Heart left ventricle (tissue), 16 donors: ENCODE results near the gene SMIM5. TPM values are rescaled to one million over a fixed set of nuclear protein-coding genes. Genes with fewer than 3 reads are reported as not detected.
"Not testable (repeated sequence)": the region's sequence is repeated elsewhere in the genome, so short reads cannot be mapped to it uniquely, and the experiment has no call there.

Experiments used
- ATAC-seq, 4 donors: fragments of 200-7000 bp; cut with Tn5 transposase; one replicate each; pipeline ENCODE4 v1.9.1; 2020 to 2022; ENCODE audit warnings: moderate library complexity in 4 of 4, mild to moderate bottlenecking in 3 of 4, moderate number of reproducible peaks in 1 of 4
- DNase-seq, 5 donors: peaks; one replicate each; pipeline ENCODE4 v3.0.0-alpha.2; 2020
- H3K27ac ChIP-seq, 12 donors: fragments of 200-600 bp; sonication (generic) in 4 of 12; one replicate each; pipeline versions ENCODE4 v1.5.0 to v1.8.0; 2016 to 2022; ENCODE audit warnings: mild to moderate bottlenecking in 2 of 12
- H3K27me3 ChIP-seq, 9 donors: fragments of 200-600 bp; sonication (generic) in 2 of 9; one replicate each; pipeline versions ENCODE4 v1.5.1 to v1.8.0; 2016 to 2022; ENCODE audit warnings: mild to moderate bottlenecking in 3 of 9
- H3K36me3 ChIP-seq, 9 donors: fragments of 200-600 bp; sonication (generic) in 2 of 9; one replicate each; pipeline versions ENCODE4 v1.5.0 to v1.8.0; 2018 to 2022; ENCODE audit warnings: mild to moderate bottlenecking in 2 of 9
- H3K4me1 ChIP-seq, 12 donors: fragments of 200-600 bp; sonication (generic) in 4 of 12; one replicate each; pipeline versions ENCODE4 v1.5.0 to v1.8.0; 2016 to 2022; ENCODE audit warnings: mild to moderate bottlenecking in 3 of 12
- H3K4me3 ChIP-seq, 12 donors: fragments of 200-600 bp; sonication (generic) in 4 of 12; one replicate each; pipeline versions ENCODE4 v1.5.0 to v1.8.0; 2017 to 2022; ENCODE audit warnings: mild to moderate bottlenecking in 9 of 12, moderate library complexity in 4 of 12
- H3K9me3 ChIP-seq, 12 donors: fragments of 200-600 bp; sonication (generic) in 4 of 12; one replicate each; pipeline versions ENCODE4 v1.5.0 to v1.8.0; 2016 to 2022; ENCODE audit warnings: mild to moderate bottlenecking in 1 of 12
- POLR2A ChIP-seq, 2 donors: fragments of 450-650 bp; IDR thresholded peaks; one replicate each; pipeline ENCODE4 v1.6.1; 2017; ENCODE audit warnings: antibody characterized with exemption in 2 of 2, mild to moderate bottlenecking in 2 of 2, moderate library complexity in 2 of 2
- WGBS, 4 donors: extraction: QIAGEN DNeasy Blood & Tissue Kit in 2 of 4; methylation state at CpG; one replicate each; pipeline versions ENCODE4 v1.1.5 to v1.1.7; 2013 to 2018; 5-methylcytosine and 5-hydroxymethylcytosine counted together
- intact Hi-C, 10 donors: fragments of 100-400 bp; cut with DNase I; formaldehyde crosslinking; loops; one replicate each; pipeline versions ENCODE4 v1.11.1 to v1.14.2; 2022
- polyA plus RNA-seq, 2 donors: library from polyadenylated mRNA; stranded (reverse); fragments of 200-250 nt; gene quantifications; one replicate each; pipeline ENCODE4 v1.2.3, GENCODE V29; 2013
- total RNA-seq, 9 donors: library from RNA; depleted of rRNA in 2 of 9; stranded (reverse); fragments of >200 nt in 2 of 9; fragmentation: NEBNext Ultra II Directional in 3 of 9; extraction: Animal tissue kit (Norgen Biotek cat#: 25700) in 3 of 9; gene quantifications; one replicate each; pipeline versions ENCODE4 v1.1.0 to v1.2.4, GENCODE V29; 2016 to 2023
- TF ChIP-seq, protein P1 (sequence below), 12 donors: fragments of 200-600 bp; sonication (generic) in 4 of 12; IDR thresholded peaks; one replicate each; pipeline versions ENCODE4 v1.5.0 to v1.8.0; 2018 to 2022; ENCODE audit warnings: antibody characterized with exemption in 12 of 12, mild to moderate bottlenecking in 5 of 12
- donor health status: ischemic (EF 13 %, LVEDD 7.1; RV severe dilation, severe dysfunction).
- donor health status: healthy with polysubstance abuse.
- donor health status: DM: no; HTN: yes; CAD: no.
- donor health status: DM: no; HTN: no; CAD: no.
- donor health status: ischemic (EF 25% LVEDD 6.9; RV normal size, moderate dysfunction).
- donor health status: ischemic (EF 25% LVEDD 5.7; RV mildly dilated, moderate dysfunction).
- donor health status: healthy.
- donor health status: DM: yes; HTN: yes; CAD: no.
- donor health status: ischemic (EF 35%, LVEDD 5.7; RV mildly dilated, moderate dysfunction).
- donor health status: nonischemic (EF 11% LVEDD 7.7; RV severe dilation, severe dysfunction).
- donor health status: DM: yes; HTN: yes; CAD: no.
- donor health status: PGD.
- donor health status: ischemic (EF 29% LVEDD 5.4; RV normal size, mild dysfunction).
- donor health status: nonischemic (EF 23%, LVEDD 6.1; RV moderate dilation, normal function).

Gene SMIM5
- total and polyA plus RNA-seq, 11 donors, result 1.8 to 18.2 (median 6.8) TPM

DNA sequence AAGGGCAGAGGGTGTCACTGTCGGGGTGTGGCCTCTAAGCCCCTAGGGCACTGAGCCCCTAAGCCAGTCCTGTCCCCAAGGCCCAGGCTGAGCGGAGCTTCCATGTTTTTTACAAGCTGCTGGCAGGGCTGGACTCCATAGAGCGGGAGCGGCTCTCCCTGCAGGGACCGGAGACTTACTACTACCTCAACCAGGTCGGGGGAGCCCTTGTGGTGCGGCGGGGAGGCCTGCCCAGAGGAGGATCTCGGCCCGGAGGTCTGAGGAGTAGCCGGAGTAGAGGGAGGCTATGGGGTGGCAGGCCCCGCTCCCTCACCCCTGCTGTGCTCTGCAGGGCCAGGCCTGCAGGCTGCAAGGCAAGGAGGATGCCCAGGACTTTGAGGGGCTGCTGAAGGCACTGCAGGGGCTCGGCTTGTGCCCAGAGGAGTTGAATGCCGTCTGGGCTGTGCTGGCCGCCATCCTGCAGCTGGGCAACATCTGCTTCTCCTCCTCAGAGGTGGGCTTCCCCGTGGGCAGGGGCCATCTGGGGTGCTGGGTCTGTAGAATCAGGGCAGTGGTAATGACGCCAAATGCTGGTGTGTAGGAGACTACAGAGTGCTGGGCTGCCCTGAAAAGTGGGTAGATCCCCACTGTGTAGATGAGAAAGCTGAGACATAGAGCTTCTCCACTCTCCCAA, 40.8 kb upstream of the SMIM5 start:
- H3K4me3 ChIP-seq, result no peak overlapping the region
- no peak for ATAC-seq
- TF ChIP-seq, protein P1, sequence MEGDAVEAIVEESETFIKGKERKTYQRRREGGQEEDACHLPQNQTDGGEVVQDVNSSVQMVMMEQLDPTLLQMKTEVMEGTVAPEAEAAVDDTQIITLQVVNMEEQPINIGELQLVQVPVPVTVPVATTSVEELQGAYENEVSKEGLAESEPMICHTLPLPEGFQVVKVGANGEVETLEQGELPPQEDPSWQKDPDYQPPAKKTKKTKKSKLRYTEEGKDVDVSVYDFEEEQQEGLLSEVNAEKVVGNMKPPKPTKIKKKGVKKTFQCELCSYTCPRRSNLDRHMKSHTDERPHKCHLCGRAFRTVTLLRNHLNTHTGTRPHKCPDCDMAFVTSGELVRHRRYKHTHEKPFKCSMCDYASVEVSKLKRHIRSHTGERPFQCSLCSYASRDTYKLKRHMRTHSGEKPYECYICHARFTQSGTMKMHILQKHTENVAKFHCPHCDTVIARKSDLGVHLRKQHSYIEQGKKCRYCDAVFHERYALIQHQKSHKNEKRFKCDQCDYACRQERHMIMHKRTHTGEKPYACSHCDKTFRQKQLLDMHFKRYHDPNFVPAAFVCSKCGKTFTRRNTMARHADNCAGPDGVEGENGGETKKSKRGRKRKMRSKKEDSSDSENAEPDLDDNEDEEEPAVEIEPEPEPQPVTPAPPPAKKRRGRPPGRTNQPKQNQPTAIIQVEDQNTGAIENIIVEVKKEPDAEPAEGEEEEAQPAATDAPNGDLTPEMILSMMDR (IDR thresholded peaks at IDR 0.05), result no peak
- no peak for TF ChIP-seq POLR2A (IDR thresholded peaks at IDR 0.05)
- 87 to 96% (median 95%) methylated on average over 14 to 17 of the region's 17 CpGs for WGBS, 4 donors
- no peak overlapping the region for H3K27ac ChIP-seq
- intact Hi-C loops, result loop anchor here in 1 of 10 donors (10.0 kb wide), 1 partner anchor 168 kb away; no protein-coding TSS in a partner anchor
- peak in 1 of 5 donors; percentile 19 for DNase-seq
- peaks cover 0 to 4% (median 0%) of the 10 kb centered on the region in 9 donors for H3K36me3 ChIP-seq
- H3K27me3 ChIP-seq, result no peaks in the 10 kb centered on the region
- H3K9me3 ChIP-seq, result no peaks in the 10 kb centered on the region
- peaks cover 0 to 25% (median 9%) of the 10 kb centered on the region in 12 donors for H3K4me1 ChIP-seq

DNA sequence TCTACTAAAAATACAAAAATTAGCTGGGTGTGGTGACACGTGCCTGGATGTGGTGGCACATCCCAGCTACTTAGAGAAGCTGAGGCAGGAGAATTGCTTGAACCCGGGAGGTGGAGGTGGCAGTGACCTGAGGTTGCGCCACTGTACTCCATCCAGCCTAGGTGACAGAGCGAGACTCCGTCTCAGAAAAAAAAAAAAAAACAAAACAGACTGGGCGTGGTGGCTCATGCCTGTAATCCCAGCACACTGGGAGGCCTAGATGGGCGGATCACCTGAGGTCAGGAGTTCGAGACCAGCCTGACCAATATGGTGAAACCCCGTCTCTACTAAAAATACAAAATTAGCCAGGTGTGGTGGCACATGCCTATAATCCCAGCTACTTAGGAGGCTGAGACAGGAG, 39.8 kb upstream of the SMIM5 start:
- H3K9me3 ChIP-seq, H3K36me3 ChIP-seq, DNase-seq, H3K4me3 ChIP-seq, ATAC-seq, H3K27ac ChIP-seq, H3K27me3 ChIP-seq: not testable (repeated sequence)
- H3K4me1 ChIP-seq, result peaks cover 0 to 17% (median 6%) of the 10 kb centered on the region in 12 donors
- 92 to 95% (median 93%) methylated on average over 9 of the region's 9 CpGs for WGBS, 4 donors
- intact Hi-C loops, result loop anchor here in 1 of 10 donors (10.0 kb wide), 1 partner anchor 169 kb away; no protein-coding TSS in a partner anchor

DNA sequence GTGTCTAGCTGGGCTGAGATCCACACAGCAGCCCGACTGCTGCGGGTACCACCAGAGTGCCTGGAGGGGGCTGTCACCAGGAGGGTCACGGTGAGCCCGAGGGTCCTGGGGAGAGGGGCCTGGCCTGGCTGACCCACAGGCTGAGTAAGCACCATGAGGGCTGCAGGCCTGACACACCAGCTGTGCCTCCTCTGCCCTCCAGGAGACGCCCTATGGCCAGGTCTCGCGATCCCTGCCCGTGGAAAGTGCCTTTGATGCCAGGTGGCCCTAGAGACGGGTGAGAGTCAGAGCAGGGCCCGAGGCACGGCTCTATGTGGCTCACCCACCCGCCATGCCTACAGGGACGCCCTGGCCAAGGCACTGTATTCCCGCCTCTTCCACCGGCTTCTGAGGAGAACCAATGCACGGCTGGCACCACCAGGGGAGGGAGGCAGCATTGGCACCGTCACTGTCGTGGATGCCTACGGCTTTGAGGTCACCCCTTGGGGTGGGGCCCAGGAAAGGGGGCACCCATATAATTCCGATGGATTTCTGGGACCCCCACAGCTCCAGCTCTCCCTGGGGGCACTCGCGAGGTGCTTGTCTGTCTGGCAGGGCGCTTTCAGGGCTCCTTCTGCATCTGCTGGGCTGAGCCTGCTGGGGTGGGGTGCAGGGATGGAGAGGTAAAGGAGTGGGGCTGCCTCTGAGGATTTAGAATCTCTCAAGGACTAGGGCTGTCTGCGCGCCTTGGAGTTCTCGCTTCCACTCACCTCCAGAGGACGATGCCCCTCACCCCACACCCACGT, 38.5 kb upstream of the SMIM5 start:
- Histone ChIP-seq H3K27ac (no peak overlapping the region), H3K9me3 (no peaks in the 10 kb centered on the region), H3K27me3 (no peaks in the 10 kb centered on the region), H3K36me3 (peaks cover 0 to 4% (median 0%) of the 10 kb centered on the region in 9 donors), H3K4me1 (peaks cover 0 to 9% (median 3%) of the 10 kb centered on the region in 12 donors), H3K4me3 (no peak overlapping the region)
- TF ChIP-seq POLR2A (IDR thresholded peaks at IDR 0.05), result no peak
- TF ChIP-seq, protein P1 (IDR thresholded peaks at IDR 0.05), result no peak
- WGBS, 4 donors, result 77 to 87% (median 83%) methylated on average over 13 to 28 of the region's 28 CpGs
- ATAC-seq, result no peak
- intact Hi-C loops, result loop anchor here in 1 of 10 donors (10.0 kb wide), 1 partner anchor 170 kb away; no protein-coding TSS in a partner anchor
- peak in 1 of 5 donors; percentile 15 for DNase-seq

DNA sequence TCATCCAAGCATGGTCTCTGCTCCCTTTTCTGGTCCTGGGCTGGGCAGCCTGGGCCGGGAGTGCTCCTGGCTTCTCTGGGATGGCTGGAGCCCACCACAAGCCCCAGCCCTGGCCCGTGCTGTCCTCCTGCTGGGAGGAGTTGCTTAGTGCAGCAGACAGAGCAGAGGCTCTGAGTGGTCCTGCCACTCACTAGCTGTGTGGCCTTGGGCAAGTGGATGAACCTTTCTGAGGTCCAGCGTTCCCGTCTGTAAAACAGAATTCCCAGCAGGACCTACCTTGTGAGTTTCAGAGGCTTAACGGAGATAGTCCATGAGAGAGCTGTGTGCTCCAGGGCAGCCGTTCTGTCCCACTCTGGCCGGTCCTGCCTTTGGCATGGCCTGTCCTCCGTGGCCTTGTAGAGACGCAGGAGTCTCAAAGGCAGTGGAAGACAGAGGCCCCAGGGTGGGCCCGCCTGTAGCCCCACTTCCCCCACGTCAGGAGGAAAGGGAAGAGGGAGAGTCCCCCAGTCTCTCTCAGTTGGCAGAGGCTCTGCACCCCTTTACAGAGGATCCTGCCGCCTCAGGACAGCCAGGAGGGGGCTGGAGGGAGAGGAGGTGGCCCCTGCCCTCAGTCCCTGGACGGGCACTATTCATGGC, 37.8 kb upstream of the SMIM5 start:
- no peak overlapping the region for H3K4me3 ChIP-seq
- no peaks in the 10 kb centered on the region for H3K9me3 ChIP-seq
- ATAC-seq, result no peak
- H3K36me3 ChIP-seq, result no peaks in the 10 kb centered on the region
- H3K27me3 ChIP-seq, result no peaks in the 10 kb centered on the region
- TF ChIP-seq, protein P1 (IDR thresholded peaks at IDR 0.05), result no peak
- TF ChIP-seq POLR2A (IDR thresholded peaks at IDR 0.05), result no peak
- WGBS, 4 donors, result 75 to 87% (median 81%) methylated on average over 13 of the region's 13 CpGs
- H3K27ac ChIP-seq, result no peak overlapping the region
- intact Hi-C loops, result loop anchor here in 1 of 10 donors (10.0 kb wide), 1 partner anchor 171 kb away; no protein-coding TSS in a partner anchor
- no peak for DNase-seq
- peaks cover 0 to 2% (median 0%) of the 10 kb centered on the region in 12 donors for H3K4me1 ChIP-seq
